HG03442 (cell line): ENCODE measurements around the gene PIEZO1.

Source experiments
- ATAC-seq: cut with Tn5 transposase; IDR thresholded peaks from one replicate; pipeline ENCODE4 v1.9.1; 2021; ENCODE audit warnings: mild to moderate bottlenecking, moderate library complexity; ENCODE audit not compliant: unreplicated experiment

The PIEZO1 gene

GRCh38 chr16:88769617-88770460 is 15.2 kb downstream of the PIEZO1 start:
- no peak for ATAC-seq

GRCh38 chr16:88768071-88768783 is 16.8 kb downstream of the PIEZO1 start:
- ATAC-seq = no peak

- no peak for ATAC-seq
Observed at GRCh38 chr16:88767546-88768070, 17.4 kb downstream of the PIEZO1 start.

- no peak for ATAC-seq
Observed at GRCh38 chr16:88766975-88767374, 18.0 kb downstream of the PIEZO1 start.

GRCh38 chr16:88764913-88765349 is 20.1 kb downstream of the PIEZO1 start:
- no peak for ATAC-seq

- no peak for ATAC-seq
Observed at GRCh38 chr16:88764080-88764479, 20.9 kb downstream of the PIEZO1 start.

- ATAC-seq = no peak
Observed at GRCh38 chr16:88763502-88764053, 21.4 kb downstream of the PIEZO1 start.

GRCh38 chr16:88762941-88763340 is 22.1 kb downstream of the PIEZO1 start:
- no peak for ATAC-seq

- no peak for ATAC-seq
Observed at GRCh38 chr16:88762258-88762870, 22.7 kb downstream of the PIEZO1 start.

- no peak for ATAC-seq
Observed at GRCh38 chr16:88761830-88762229, 23.2 kb downstream of the PIEZO1 start.

- ATAC-seq = no peak
Observed at GRCh38 chr16:88761143-88761534, 23.9 kb downstream of the PIEZO1 start.

- ATAC-seq = no peak
Observed at GRCh38 chr16:88760424-88761142, 24.4 kb downstream of the PIEZO1 start.

GRCh38 chr16:88759976-88760350 is 25.1 kb downstream of the PIEZO1 start:
- ATAC-seq = no peak

- ATAC-seq = no peak
Observed at GRCh38 chr16:88759245-88759975, 25.6 kb downstream of the PIEZO1 start.

GRCh38 chr16:88758944-88759244 is 26.1 kb downstream of the PIEZO1 start:
- no peak for ATAC-seq

- ATAC-seq = no peak
Observed at GRCh38 chr16:88758227-88758943, 26.6 kb downstream of the PIEZO1 start.

GRCh38 chr16:88755745-88756443 is 29.1 kb downstream of the PIEZO1 start:
- ATAC-seq = no peak

GRCh38 chr16:88754912-88755744 is 29.9 kb downstream of the PIEZO1 start:
- no peak for ATAC-seq
